Fibroblast of mammary gland (primary cell): ENCODE measurements around the gene BASP1.
A peak's percentile ranks its signal among the peaks of the same experiment; 100 is the strongest.

Experiments used
- DNase-seq: peaks from one replicate; pipeline ENCODE4 v3.0.0-alpha.2; 2010; ENCODE audit warnings: low read depth
- H3K4me3 ChIP-seq: 2 replicates; pipeline ENCODE4 v1.5.1; 2011; ENCODE audit warnings: low read depth, mild to moderate bottlenecking, low read length, moderate library complexity; ENCODE audit not compliant: control insufficient read depth
- TF ChIP-seq, protein P1 (sequence below): conservative IDR thresholded peaks from 2 replicates; pipeline ENCODE4 v1.5.1; 2011; ENCODE audit warnings: low read depth, low read length, inconsistent platforms; ENCODE audit not compliant: control insufficient read depth, insufficient read depth

The BASP1 gene

GRCh38 chr5:17185349-17185748 is 32.1 kb upstream of the BASP1 start:
- H3K4me3 ChIP-seq, result no peak overlapping the region
- no peak for DNase-seq
- TF ChIP-seq, protein P1, sequence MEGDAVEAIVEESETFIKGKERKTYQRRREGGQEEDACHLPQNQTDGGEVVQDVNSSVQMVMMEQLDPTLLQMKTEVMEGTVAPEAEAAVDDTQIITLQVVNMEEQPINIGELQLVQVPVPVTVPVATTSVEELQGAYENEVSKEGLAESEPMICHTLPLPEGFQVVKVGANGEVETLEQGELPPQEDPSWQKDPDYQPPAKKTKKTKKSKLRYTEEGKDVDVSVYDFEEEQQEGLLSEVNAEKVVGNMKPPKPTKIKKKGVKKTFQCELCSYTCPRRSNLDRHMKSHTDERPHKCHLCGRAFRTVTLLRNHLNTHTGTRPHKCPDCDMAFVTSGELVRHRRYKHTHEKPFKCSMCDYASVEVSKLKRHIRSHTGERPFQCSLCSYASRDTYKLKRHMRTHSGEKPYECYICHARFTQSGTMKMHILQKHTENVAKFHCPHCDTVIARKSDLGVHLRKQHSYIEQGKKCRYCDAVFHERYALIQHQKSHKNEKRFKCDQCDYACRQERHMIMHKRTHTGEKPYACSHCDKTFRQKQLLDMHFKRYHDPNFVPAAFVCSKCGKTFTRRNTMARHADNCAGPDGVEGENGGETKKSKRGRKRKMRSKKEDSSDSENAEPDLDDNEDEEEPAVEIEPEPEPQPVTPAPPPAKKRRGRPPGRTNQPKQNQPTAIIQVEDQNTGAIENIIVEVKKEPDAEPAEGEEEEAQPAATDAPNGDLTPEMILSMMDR, result no peak

GRCh38 chr5:17185773-17186172 is 31.7 kb upstream of the BASP1 start:
- DNase-seq, result peak; percentile 96
- TF ChIP-seq, protein P1, result no peak
- no peak overlapping the region for H3K4me3 ChIP-seq

- TF ChIP-seq, protein P1, result no peak
- no peak for DNase-seq
- no peak overlapping the region for H3K4me3 ChIP-seq
Measured at GRCh38 chr5:17186256-17186655, 31.2 kb upstream of the BASP1 start.

GRCh38 chr5:17187011-17187785 is 30.2 kb upstream of the BASP1 start:
- TF ChIP-seq, protein P1, result no peak
- H3K4me3 ChIP-seq, result no peak overlapping the region
- peak; percentile 66 for DNase-seq

DNA sequence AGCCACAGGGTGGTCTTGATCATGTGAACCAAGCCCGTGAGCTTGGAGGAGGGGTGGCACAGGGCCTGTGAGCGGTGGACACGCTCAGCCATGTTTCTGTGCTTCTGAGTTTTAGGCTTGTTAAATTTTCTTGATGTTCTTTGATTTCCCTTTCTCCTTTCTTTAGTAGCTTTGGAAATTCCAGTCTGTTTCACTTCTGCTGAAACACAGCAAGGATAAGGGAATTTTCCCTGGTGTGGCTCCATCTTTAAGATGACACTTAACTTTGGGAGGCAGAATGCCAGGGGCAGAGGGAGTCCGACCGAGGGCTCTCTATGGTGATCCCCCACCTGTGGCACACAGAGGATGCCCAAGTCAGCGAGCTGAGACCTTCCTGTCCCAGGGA is 29.7 kb upstream of the BASP1 start:
- TF ChIP-seq, protein P1, result no peak
- no peak overlapping the region for H3K4me3 ChIP-seq
- DNase-seq, result no peak

DNA sequence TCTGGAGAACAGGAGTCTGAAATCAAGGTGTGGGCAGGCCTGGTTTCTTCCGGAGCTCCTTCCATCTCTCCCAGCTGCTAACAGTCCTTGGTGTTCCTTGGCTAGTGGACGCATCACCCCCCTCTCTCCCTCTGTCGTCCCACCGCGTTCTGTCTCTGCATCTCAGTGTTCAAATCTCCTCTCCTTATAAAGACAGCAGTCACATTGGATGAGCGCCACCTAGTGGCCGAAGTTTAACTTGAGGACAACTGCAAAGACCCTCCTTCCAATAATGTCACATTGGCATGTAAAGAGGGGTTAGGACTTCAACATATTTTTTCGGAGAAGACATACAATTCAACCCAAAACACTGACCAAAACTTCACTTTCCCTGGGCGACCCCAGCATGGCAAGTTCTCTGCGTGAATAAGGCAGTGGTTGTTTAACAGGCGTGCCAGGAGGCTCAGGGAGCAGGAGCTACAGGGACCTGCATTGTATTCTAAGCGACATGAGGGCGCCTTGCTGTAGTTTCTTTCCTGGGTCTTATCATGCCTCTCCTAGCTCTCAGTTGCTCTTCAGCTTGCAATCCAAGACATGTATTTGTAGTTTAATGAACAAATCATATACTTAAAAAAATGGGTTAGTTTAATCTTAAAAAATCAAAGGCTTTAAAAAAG is 27.9 kb upstream of the BASP1 start:
- H3K4me3 ChIP-seq, result no peak overlapping the region
- TF ChIP-seq, protein P1, result peak; percentile 87
- peak; percentile 84 for DNase-seq
